Mucosa of descending colon (tissue), 3 donors: ENCODE results near the gene CSGALNACT2. TPM values are rescaled to one million over a fixed set of nuclear protein-coding genes. Genes with fewer than 3 reads are reported as not detected.

Source experiments
- ATAC-seq: fragments of 200-7000 bp; cut with Tn5 transposase; one replicate; pipeline ENCODE4 v1.9.1; 2020; ENCODE audit warnings: mild to moderate bottlenecking, moderate library complexity
- DNase-seq, 3 donors: peaks; one replicate each; pipeline ENCODE4 v3.0.0-alpha.2; 2020
- H3K36me3 ChIP-seq: fragments of 200-600 bp; one replicate; pipeline ENCODE4 v1.8.0; 2021; ENCODE audit warnings: low read depth, mild to moderate bottlenecking
- H3K4me1 ChIP-seq: fragments of 200-600 bp; one replicate; pipeline ENCODE4 v1.8.0; 2021; ENCODE audit warnings: low read depth, mild to moderate bottlenecking
- H3K4me3 ChIP-seq: fragments of 200-600 bp; one replicate; pipeline ENCODE4 v1.8.0; 2021; ENCODE audit warnings: mild to moderate bottlenecking
- H3K9me3 ChIP-seq: fragments of 200-600 bp; one replicate; pipeline ENCODE4 v1.8.0; 2021; ENCODE audit warnings: mild to moderate bottlenecking
- CTCF ChIP-seq: fragments of 200-600 bp; IDR thresholded peaks from one replicate; pipeline ENCODE4 v1.8.0; 2022; ENCODE audit warnings: antibody characterized with exemption, mild to moderate bottlenecking
- intact Hi-C, 2 donors: fragments of 100-400 bp; cut with DNase I in 1 of 2; cut with micrococcal nuclease in 1 of 2; formaldehyde crosslinking; loops; one replicate each; pipeline versions ENCODE4 v1.11.0 to v1.11.1; 2022; cut with DNase I, micrococcal nuclease
- total RNA-seq, 3 donors: library from RNA; stranded (reverse); fragmentation: NEBNext Ultra II Directional in 2 of 3; extraction: Animal tissue kit (Norgen Biotek cat#: 25700) in 2 of 3; gene quantifications; one replicate each; pipeline versions ENCODE4 v1.2.1 to v1.2.4, GENCODE V29; 2021 to 2023
- donor health status: DM: no; HTN: no; CAD: no; lungs with moderate emphysema.
- donor health status: DM: no; HTN: no; CAD: no.
- donor health status: DM: no; HTN: yes; CAD: no.

CSGALNACT2 gene
- total RNA-seq, 3 donors from 2014 or later: 3.9 to 20.1 (median 7.4) TPM

DNA sequence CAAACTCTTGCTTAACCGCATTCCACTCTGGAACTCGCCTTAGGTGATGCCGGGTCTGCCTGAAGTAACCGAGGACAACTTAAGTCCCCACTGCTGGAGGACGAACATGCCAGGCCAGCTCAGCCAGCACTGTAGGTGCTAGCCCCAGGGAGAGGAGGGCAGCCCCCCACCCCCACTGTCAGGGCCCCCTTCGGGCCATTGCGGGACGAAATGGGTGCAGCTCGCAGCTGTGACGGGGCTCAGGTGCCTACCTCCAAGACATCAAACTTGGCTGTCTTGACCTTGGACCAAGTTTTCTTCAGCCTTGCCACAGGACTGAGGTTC, 60.4 kb downstream of the CSGALNACT2 start:
- peaks cover 6% of the 10 kb centered on the region for H3K4me1 ChIP-seq
- no peaks in the 10 kb centered on the region for H3K9me3 ChIP-seq
- ATAC-seq (no peak), DNase-seq (peak in 1 of 3 donors; percentile 8)
- H3K4me3 ChIP-seq: no peak overlapping the region
- H3K36me3 ChIP-seq: no peaks in the 10 kb centered on the region
- TF ChIP-seq CTCF: no peak
- intact Hi-C loops: no loop called here

DNA sequence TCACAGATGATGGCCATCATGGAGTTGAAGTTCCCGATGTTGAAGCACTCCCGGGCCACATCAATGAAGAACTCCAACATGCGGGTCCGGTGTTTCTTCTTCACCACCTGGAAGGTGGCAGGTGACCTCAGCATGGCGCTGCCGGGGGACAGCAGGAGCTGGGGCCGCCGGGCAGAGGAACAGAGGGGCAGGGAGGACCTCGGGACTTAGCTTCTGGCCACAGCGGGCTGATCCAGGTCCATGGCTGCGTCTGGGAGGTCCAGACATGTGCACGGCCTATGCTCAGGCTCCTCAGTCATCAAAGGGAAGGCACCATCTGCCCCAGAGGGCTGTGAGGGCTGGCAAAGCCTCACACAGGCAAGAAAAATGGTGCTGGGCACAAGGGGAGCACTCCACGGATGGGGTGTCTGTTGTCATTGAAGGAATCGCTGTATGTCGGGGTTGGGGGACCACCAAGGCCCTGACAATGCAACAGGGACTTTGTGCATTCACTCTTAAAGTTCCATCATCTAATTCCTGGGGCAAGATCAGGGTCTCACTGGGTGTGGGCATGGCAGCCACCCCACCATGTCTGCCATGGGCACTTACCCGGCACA, 60.9 kb downstream of the CSGALNACT2 start:
- no peak for ATAC-seq
- H3K4me1 ChIP-seq: peaks cover 6% of the 10 kb centered on the region
- H3K9me3 ChIP-seq: no peaks in the 10 kb centered on the region
- DNase-seq: peak in 1 of 3 donors; percentile 13
- no peak overlapping the region for H3K4me3 ChIP-seq
- no peak for TF ChIP-seq CTCF
- H3K36me3 ChIP-seq: no peaks in the 10 kb centered on the region
- intact Hi-C loops: no loop called here

GRCh38 chr10:43199684-43200537, 61.7 kb downstream of the CSGALNACT2 start:
- H3K9me3 ChIP-seq: no peaks in the 10 kb centered on the region
- ATAC-seq (no peak), DNase-seq (peak in 2 of 3 donors; percentile 7 to 37)
- TF ChIP-seq CTCF: no peak
- no peak overlapping the region for H3K4me3 ChIP-seq
- intact Hi-C loops: no loop called here
- H3K36me3 ChIP-seq: no peaks in the 10 kb centered on the region
- H3K4me1 ChIP-seq: peaks cover 6% of the 10 kb centered on the region

DNA sequence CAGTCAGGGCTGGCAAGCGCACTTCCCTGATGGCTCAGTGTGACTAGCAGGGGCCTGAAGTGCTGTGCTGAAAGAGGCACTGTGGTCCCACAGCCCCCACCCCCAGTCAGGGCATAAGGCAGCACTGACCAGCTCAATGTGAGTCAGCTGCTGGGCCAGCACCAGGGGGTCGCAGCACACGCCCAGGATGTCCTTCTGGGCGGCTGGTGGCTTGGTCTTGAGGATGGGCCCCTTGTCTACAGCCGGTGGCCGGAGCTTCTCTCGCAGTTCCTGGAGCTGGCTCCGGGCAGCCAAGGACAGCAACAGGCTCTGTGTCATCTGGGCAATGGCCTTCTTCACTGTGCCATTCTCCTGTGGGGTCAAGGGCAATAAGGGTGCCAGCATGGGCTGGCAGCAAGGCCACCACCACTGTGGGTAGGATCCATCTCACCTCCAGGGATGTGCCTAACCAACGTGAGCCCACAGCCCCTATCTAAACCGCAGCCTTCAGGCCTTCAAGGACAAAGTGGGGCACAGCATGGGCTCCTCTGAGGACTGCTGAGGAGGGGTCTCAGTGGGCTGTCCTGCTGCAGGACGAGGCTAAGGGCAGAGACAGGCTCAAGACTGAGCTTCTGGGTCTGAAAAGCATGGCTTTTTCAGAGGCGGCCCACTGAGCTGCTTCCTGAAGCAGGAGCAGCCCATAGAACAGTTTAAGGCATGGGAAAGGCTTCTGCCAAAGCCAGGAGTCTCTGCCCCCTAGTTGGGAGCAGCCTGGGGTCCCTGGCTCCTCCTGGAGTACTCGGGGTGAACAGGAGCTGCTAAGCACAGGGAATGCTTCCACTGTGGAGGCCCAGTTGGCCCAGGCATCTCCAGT, 62.5 kb downstream of the CSGALNACT2 start:
- ATAC-seq (no peak), DNase-seq (peak in 2 of 3 donors; percentile 12 to 30)
- Histone ChIP-seq H3K36me3 (no peaks in the 10 kb centered on the region), H3K4me1 (peaks cover 6% of the 10 kb centered on the region), H3K9me3 (no peaks in the 10 kb centered on the region), H3K4me3 (no peak overlapping the region)
- no peak for TF ChIP-seq CTCF
- intact Hi-C loops: no loop called here

DNA sequence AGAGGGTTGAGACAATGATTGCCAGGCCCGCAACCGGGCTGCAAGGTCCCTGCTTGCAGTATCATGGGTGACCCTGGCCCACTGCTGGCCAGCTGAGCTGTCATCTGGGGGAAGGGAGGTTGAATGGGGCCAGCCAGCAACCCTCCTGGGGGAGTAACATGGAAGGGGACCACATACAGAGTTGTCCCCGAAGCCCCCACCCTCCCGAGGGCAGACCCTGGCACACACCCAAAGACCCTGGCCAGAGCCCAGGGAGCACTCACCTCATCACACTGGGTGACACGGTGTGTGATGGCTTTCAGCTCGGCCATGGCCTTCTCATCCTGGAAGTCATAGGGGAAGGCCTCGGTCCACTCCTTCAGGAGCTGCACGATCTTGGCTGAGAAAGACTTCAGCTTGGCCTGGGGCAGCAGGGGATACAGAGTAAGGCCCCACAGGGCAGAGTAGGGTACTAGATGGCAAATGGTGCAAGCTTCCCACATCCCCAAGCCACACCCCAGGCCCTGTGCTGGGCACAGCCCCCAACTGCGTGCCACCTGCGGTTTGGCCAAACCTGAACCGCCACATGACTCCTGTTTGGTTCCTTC, 63.4 kb downstream of the CSGALNACT2 start:
- Histone ChIP-seq H3K4me3 (no peak overlapping the region), H3K4me1 (peaks cover 6% of the 10 kb centered on the region)

More for the DNA sequence above, 63.4 kb downstream of the CSGALNACT2 start:
- no peak for ATAC-seq
- H3K36me3 ChIP-seq: no peaks in the 10 kb centered on the region
- no peaks in the 10 kb centered on the region for H3K9me3 ChIP-seq
- no peak for TF ChIP-seq CTCF
- intact Hi-C loops: no loop called here
- DNase-seq: peak in 2 of 3 donors; percentile 20 to 44
